Activated CD4-positive, CD25-positive, alpha-beta regulatory T cell treated with anti-CD3 and anti-CD28 coated beads, Interleukin-2, amount 50 U/mL, for 16 hours (primary cell): ENCODE measurements around the gene BMP2.

Experiments used
- DNase-seq: peaks from one replicate; pipeline ENCODE4 v3.0.0-alpha.2; 2020; ENCODE audit warnings: low read depth, low spot score

Gene BMP2

GRCh38 chr20:6768228-6769140 is 998 bp downstream of the BMP2 start:
- DNase-seq, result no peak

- DNase-seq, result no peak
Measured at GRCh38 chr20:6769903-6770785, 2.7 kb downstream of the BMP2 start.

DNA sequence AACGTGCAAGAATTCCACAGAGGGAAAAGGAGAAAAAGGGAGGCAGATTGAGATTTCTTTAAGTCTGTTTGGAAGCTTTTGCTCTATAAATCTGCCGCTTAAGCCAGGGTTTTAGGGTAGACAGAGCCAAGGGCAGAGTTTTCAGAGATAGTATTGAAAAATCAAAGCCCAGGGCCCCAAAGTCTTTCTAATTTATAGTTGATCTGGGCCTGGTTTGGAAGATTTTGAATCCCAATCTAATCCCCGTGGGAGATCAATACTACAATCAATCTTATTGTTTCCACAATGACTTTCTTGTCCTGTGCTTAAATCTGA is 3.3 kb downstream of the BMP2 start:
- no peak for DNase-seq

GRCh38 chr20:6780433-6781190 is 13.1 kb downstream of the BMP2 start:
- no peak for DNase-seq

DNA sequence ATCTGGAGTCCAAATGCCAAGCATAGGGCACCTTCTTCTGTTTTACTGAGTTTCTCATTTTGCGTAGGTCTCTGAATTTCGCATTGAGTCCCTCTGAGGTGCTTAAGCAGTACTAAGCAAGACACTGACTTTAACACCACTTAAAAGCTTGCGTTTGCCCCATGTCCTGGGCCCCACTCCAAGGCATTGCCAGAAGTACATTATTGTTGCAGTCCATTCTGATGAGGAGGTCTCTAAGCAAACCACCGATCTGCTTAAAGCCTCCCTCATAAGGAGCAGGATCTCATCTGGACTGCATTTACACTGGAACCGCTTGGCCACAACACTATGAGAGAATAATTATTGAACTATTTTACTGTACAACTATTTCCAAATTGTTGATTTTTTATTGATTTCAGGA is 16.3 kb downstream of the BMP2 start:
- DNase-seq, result no peak

DNA sequence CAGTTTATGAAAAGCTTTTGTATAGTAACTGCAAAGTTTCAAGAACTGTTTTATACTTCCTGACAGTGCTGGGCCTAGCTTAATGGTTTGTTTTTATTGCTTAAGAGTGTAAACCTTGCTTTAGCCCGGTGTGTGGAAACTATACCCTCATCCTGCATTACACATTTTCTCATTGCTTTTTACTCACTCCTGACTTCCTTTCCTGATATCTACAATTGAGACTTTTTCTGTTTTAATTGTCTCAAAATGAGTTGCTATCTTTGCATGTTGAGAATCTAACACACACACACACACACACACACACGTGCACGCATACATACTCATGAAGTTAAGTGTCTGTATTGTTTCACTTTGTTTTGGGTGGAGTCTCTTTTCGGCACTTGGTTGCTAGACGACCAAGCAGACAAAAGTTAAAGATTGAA is 16.7 kb downstream of the BMP2 start:
- DNase-seq, result no peak

GRCh38 chr20:6784767-6785166 is 17.3 kb downstream of the BMP2 start:
- no peak for DNase-seq

GRCh38 chr20:6786548-6786947 is 19.1 kb downstream of the BMP2 start:
- DNase-seq, result no peak

GRCh38 chr20:6792789-6793188 is 25.3 kb downstream of the BMP2 start:
- no peak for DNase-seq

DNA sequence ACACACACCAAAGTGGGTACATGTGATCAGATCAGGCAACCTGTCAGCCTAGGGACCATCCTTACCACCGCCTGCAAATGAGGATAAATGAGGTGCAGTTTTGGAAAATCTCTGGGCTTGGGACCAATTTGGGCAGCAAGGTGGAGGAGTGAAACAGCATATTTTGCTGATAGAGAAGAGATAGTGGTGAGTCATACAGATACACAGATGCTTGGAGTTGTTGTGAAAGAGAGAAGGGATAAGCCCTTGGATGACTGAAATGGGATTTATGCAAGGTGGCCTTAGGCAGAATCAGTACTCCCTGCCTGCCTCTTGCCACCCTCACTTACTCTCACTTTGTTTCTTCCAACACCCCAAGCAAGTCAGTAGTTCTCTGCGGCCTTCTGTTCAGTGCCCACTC is 34.7 kb downstream of the BMP2 start:
- no peak for DNase-seq

- no peak for DNase-seq
Measured at GRCh38 chr20:6806275-6806674, 38.8 kb downstream of the BMP2 start.

DNA sequence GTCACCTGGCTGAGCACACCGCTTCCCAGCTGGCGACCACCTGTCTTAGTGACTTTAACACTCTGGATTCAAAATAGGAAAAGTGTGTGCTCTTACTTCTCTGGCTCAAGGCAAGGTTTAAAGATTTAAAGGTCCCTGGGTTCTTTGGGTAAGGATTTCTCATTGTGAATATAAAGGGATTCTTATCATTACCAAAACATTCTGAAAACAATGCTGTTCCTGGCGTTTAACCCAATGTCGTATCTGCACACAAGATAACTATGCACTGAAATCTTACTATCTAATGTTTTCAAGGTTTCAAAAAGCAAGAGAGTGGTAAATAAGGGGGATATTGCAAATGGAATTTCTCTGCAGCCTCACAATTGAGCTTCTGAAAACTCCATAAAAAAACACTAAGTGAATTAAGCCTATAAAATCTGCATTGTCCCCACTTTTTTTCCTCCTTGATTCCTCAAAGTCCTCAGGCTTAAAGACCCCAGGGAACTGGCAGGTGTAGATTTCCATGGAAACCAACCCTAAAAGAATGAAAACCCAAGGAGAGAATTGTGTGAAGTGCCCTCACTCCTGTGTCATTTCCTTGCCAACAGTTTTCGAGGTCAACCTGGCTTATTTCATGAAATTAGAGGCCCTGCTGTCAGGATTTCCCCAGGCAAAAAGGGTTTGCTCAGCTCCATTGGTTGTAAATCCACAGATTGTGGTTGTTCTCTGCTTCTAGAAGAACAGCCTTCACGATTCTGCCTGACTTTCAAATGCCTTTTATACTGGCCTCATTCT is 44.0 kb downstream of the BMP2 start:
- no peak for DNase-seq

GRCh38 chr20:6812530-6812929 is 45.0 kb downstream of the BMP2 start:
- no peak for DNase-seq

DNA sequence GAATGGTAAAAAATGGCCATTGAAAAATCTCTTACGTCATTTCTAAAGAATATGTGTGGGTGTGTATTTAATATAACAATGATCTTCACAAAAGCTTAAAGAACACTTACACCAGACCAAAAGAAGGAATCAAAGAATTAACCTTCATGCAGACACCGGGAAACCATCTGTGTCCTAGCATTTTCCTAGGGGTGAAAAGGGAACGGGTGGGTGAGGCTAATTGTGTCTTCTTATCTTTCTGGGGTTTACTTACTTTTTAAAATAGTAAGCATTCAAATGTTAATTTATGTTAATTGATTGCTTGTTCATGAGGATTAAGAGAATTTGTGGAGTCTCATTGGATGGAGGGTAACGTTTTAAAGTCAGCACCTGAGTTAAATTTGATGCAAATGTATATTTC is 47.5 kb downstream of the BMP2 start:
- DNase-seq, result no peak

GRCh38 chr20:6818033-6818808 is 50.7 kb downstream of the BMP2 start:
- DNase-seq, result no peak

- DNase-seq, result no peak
Measured at GRCh38 chr20:6819599-6819998, 52.1 kb downstream of the BMP2 start.

DNA sequence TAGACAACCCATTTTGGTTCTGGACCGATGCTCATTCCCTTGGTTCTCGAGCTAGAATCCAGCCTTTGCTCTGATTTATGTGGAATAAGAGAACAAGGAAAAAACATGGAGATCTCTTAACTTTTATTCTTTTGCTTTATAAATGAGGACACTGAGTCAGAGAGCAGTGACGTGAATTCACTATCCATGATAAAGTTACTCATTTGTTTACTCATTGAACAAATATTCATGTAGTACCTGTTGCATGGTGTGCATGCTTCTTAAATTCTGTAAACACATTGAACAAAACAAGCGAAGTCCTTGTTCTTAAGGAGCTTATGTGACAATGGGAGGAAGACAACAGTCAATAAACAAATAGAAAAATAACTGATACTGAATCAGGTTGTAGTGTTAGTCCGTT is 56.9 kb downstream of the BMP2 start:
- no peak for DNase-seq

DNA sequence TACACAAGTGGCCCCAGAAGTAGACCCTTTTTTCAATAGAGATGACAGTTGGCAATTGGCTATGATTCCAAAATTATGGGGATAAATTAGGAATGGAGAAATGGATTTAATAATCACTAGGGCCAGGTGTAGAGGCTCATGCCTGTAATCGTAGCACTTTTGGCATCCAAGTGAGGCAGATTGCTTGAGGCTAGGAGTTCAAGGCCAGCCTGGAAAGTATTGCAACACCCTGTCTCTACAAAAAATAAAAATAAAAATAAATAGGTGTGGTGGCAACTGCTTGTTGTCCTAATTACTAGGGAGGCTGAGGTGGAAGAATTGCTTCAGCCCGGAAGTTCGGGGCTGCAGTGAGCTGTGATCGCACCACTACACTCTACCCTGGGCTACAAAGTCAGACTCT is 60.0 kb downstream of the BMP2 start:
- no peak for DNase-seq

DNA sequence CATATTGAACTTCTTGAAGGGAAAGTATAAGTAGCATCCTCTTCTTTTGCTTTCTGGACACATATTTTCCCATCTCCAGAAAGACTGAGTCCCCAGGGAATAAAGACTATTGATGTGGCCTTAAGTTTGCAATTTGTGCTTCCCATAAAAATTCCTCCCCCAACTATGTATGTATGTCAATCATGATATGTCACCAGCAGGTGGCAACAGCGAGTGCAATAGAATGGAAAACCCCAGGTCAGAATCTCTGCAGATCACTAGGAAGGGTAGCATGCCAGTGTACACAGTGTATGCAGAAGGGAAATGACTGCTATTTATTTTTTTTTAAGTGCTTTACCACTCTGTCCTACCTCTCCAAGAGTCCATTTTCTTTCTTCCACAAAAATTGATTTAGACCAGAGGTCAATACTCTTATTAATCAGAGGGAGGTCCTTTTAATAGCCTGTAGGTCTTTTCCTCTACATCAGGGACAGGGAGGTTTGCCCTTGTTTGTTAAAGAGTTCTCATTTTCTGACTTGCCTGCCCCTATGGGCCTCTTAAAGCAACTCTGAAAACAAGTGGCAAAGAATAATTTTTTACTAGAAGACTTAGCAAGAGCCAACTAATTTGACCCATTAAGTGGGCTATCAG is 61.4 kb downstream of the BMP2 start:
- no peak for DNase-seq

DNA sequence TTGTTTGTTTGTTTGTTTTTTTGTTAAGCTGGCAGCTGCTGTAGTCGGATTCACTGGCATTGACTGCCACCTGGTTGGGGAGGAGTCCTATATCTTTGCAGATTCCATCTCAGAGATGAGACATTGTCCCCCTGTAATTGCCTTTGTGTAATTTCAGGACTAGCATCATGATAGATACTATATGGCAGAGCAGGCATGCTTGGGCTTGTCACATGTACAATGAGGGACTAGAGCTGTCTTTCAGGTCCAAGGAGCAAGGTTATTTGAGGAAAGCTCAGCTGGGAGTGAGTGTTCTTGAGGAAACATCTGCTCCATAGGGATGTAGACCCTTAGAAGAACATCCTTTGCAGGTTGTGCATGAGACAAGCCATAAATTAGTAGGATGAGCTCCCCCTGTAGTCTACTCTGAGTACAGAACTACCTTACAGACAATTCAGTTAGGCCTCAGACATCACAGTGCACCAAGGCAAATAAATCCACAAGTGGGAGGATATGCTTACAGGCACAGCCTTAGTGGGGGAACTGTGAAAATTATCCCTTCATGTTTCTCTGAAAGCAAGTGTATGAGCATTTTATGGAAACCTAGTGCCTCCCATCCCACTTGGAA is 62.1 kb downstream of the BMP2 start:
- DNase-seq, result no peak
